C4-2B (cell line): ENCODE measurements around the gene SIRT7.

ENCODE experiments used
- ZFX ChIP-seq: fragments of 450-650 bp; IDR thresholded peaks from 2 replicates; pipeline ENCODE4 v1.6.1; 2017
- TF ChIP-seq, protein P1 (sequence below): fragments of 450-650 bp; conservative IDR thresholded peaks from 2 replicates; pipeline ENCODE4 v1.5.1; 2017; ENCODE audit warnings: mild to moderate bottlenecking

DNA sequence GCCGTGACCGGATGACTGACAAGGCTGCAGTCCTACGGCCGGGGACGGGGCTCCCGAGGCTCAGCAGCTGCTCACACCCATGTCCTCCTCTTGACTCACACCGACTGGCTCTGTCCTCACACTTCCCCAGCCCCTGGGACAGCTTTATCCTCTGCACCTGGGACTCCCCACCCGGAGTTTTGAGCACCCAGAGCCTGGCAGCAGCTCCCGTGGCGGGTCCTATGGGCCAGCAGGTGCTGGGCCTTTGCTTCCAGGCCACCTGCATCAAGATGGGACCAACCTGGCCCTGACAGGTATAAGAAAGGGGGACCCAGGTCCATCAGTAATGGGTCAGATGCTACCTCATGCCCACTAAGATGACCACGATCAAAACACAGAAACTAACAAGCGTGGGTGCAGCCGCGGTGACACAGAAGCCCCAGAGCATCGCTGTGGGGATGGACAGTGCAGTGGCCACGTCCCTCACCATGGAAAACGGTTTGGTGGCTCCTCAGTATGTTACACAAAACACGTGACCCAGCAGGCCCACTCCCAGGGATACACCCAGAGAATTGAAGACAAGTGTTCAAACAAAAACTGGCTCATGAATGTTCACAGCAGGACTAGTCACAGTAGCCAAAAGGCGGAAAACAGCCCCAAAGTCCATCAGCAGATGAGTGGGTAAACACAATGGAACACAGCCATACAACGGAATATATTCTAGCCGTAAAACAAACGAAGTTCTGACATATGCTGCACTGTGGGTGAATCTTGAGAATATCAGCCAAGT lies 46.3 kb upstream of the SIRT7 start:
- TF ChIP-seq, protein P1, sequence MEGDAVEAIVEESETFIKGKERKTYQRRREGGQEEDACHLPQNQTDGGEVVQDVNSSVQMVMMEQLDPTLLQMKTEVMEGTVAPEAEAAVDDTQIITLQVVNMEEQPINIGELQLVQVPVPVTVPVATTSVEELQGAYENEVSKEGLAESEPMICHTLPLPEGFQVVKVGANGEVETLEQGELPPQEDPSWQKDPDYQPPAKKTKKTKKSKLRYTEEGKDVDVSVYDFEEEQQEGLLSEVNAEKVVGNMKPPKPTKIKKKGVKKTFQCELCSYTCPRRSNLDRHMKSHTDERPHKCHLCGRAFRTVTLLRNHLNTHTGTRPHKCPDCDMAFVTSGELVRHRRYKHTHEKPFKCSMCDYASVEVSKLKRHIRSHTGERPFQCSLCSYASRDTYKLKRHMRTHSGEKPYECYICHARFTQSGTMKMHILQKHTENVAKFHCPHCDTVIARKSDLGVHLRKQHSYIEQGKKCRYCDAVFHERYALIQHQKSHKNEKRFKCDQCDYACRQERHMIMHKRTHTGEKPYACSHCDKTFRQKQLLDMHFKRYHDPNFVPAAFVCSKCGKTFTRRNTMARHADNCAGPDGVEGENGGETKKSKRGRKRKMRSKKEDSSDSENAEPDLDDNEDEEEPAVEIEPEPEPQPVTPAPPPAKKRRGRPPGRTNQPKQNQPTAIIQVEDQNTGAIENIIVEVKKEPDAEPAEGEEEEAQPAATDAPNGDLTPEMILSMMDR: no peak
- no peak for TF ChIP-seq ZFX
